K562 (cell line): ENCODE results near the gene NCL. TPM values are rescaled to one million over a fixed set of nuclear protein-coding genes. Genes with fewer than 3 reads are reported as not detected.
A peak's percentile ranks its signal among the peaks of the same experiment; 100 is the strongest.

Experiments used
- CBX1 ChIP-seq: sonication (generic); IDR thresholded peaks from 2 replicates; pipeline ENCODE4 v1.6.1; 2016; ENCODE audit warnings: antibody characterized with exemption, low read depth, mild to moderate bottlenecking
- RBM39 ChIP-seq: fragments of 200-400 bp; formaldehyde crosslinking; optimal IDR thresholded peaks from 2 replicates; pipeline ENCODE3; 2018; ENCODE audit warnings: low read depth, low read length
- SPI1 ChIP-seq: IDR thresholded peaks from 2 replicates; pipeline ENCODE4 v1.6.1; 2011; ENCODE audit warnings: low read depth, low read length, control low read depth, borderline replicate concordance
- TAF9B ChIP-seq: fragments of 450-650 bp; IDR thresholded peaks from 2 replicates; pipeline ENCODE4 v1.6.1; 2018; ENCODE audit warnings: mild to moderate bottlenecking; ENCODE audit not compliant: partially characterized antibody
- polyA plus RNA-seq, 8 experiments: library from polyadenylated mRNA; depleted of rRNA in 4 of 8; stranded (reverse) in 5 of 8; unstranded in 3 of 8; fragments of >200 nt; fragmentation: Nextera tagmentation in 2 of 8; fragmentation: Illumina TruSeq in 1 of 8; extraction: Ambion mirVana in 2 of 8; extraction: Trizol in 1 of 8; gene quantifications; 2 replicates each; pipeline versions ENCODE4 v1.2.1 to v1.2.3, GENCODE V29; 2011 to 2014; ENCODE audit warnings: inconsistent platforms in 1 of 8, missing spikeins in 1 of 8
- total RNA-seq, 7 experiments: library from RNA; depleted of rRNA in 6 of 7; stranded (reverse); fragments of >200 nt in 6 of 7; fragmentation: Illumina TruSeq in 2 of 7; extraction: Trizol in 2 of 7; gene quantifications; 2 replicates each; pipeline versions ENCODE4 v1.2.1 to v1.2.3, GENCODE V29; 2011 to 2021; ENCODE audit warnings: low replicate concordance in 1 of 7
- TF ChIP-seq, protein P1 (sequence below): fragments of 450-650 bp; IDR thresholded peaks from 2 replicates; pipeline ENCODE4 v1.6.1; 2016; ENCODE audit warnings: mild to moderate bottlenecking, moderate library complexity
- TF ChIP-seq, protein P2 (sequence below): sonication (generic); formaldehyde crosslinking; IDR thresholded peaks from 2 replicates; pipeline ENCODE4 v1.8.1; 2023; ENCODE audit warnings: mild to moderate bottlenecking, missing genetic modification reagents
- TF ChIP-seq, protein P3 (sequence below), 2 experiments: fragments of 200-800 bp in 1 of 2; sonication (Bioruptor generic) in 1 of 2; sonication (generic) in 1 of 2; formaldehyde crosslinking in 1 of 2; IDR thresholded peaks in 1 of 2; conservative IDR thresholded peaks in 1 of 2; 2 replicates each; pipeline versions ENCODE4 v1.5.0 to v1.6.1; 2016 to 2020; ENCODE audit warnings: missing compliant biosample characterization in 1 of 2, missing genetic modification characterization in 1 of 2, missing genetic modification reagents in 1 of 2

Gene NCL
- total and polyA plus RNA-seq, 9 of the 15 experiments (the other 6 are each of a cell fraction or from before 2014, with no cell fraction given) = 80.9 to 732 (median 361) TPM

DNA sequence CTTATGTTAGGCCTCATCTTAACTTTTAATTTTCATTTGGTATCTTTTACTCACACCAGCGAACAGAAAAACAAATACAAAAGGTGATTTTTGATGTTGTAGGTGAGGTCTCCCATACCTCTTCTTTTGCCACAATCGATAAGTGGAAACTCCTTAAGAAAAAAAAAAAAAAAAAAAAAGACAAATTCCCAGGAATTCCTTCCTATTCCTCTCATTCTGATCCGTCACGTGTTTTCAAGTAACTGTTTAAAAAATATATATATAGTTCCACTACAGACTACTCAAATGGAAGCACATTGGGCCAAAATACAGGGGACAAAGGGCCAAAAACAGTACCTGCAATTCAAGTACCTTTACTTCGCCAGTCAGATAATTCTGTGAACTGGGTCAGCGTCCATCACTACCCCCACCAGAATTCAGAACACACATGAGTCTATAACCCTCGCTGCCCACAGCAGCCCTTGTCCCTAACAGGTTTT, 49.5 kb upstream of the NCL start (continued):
- TF ChIP-seq, protein P1, sequence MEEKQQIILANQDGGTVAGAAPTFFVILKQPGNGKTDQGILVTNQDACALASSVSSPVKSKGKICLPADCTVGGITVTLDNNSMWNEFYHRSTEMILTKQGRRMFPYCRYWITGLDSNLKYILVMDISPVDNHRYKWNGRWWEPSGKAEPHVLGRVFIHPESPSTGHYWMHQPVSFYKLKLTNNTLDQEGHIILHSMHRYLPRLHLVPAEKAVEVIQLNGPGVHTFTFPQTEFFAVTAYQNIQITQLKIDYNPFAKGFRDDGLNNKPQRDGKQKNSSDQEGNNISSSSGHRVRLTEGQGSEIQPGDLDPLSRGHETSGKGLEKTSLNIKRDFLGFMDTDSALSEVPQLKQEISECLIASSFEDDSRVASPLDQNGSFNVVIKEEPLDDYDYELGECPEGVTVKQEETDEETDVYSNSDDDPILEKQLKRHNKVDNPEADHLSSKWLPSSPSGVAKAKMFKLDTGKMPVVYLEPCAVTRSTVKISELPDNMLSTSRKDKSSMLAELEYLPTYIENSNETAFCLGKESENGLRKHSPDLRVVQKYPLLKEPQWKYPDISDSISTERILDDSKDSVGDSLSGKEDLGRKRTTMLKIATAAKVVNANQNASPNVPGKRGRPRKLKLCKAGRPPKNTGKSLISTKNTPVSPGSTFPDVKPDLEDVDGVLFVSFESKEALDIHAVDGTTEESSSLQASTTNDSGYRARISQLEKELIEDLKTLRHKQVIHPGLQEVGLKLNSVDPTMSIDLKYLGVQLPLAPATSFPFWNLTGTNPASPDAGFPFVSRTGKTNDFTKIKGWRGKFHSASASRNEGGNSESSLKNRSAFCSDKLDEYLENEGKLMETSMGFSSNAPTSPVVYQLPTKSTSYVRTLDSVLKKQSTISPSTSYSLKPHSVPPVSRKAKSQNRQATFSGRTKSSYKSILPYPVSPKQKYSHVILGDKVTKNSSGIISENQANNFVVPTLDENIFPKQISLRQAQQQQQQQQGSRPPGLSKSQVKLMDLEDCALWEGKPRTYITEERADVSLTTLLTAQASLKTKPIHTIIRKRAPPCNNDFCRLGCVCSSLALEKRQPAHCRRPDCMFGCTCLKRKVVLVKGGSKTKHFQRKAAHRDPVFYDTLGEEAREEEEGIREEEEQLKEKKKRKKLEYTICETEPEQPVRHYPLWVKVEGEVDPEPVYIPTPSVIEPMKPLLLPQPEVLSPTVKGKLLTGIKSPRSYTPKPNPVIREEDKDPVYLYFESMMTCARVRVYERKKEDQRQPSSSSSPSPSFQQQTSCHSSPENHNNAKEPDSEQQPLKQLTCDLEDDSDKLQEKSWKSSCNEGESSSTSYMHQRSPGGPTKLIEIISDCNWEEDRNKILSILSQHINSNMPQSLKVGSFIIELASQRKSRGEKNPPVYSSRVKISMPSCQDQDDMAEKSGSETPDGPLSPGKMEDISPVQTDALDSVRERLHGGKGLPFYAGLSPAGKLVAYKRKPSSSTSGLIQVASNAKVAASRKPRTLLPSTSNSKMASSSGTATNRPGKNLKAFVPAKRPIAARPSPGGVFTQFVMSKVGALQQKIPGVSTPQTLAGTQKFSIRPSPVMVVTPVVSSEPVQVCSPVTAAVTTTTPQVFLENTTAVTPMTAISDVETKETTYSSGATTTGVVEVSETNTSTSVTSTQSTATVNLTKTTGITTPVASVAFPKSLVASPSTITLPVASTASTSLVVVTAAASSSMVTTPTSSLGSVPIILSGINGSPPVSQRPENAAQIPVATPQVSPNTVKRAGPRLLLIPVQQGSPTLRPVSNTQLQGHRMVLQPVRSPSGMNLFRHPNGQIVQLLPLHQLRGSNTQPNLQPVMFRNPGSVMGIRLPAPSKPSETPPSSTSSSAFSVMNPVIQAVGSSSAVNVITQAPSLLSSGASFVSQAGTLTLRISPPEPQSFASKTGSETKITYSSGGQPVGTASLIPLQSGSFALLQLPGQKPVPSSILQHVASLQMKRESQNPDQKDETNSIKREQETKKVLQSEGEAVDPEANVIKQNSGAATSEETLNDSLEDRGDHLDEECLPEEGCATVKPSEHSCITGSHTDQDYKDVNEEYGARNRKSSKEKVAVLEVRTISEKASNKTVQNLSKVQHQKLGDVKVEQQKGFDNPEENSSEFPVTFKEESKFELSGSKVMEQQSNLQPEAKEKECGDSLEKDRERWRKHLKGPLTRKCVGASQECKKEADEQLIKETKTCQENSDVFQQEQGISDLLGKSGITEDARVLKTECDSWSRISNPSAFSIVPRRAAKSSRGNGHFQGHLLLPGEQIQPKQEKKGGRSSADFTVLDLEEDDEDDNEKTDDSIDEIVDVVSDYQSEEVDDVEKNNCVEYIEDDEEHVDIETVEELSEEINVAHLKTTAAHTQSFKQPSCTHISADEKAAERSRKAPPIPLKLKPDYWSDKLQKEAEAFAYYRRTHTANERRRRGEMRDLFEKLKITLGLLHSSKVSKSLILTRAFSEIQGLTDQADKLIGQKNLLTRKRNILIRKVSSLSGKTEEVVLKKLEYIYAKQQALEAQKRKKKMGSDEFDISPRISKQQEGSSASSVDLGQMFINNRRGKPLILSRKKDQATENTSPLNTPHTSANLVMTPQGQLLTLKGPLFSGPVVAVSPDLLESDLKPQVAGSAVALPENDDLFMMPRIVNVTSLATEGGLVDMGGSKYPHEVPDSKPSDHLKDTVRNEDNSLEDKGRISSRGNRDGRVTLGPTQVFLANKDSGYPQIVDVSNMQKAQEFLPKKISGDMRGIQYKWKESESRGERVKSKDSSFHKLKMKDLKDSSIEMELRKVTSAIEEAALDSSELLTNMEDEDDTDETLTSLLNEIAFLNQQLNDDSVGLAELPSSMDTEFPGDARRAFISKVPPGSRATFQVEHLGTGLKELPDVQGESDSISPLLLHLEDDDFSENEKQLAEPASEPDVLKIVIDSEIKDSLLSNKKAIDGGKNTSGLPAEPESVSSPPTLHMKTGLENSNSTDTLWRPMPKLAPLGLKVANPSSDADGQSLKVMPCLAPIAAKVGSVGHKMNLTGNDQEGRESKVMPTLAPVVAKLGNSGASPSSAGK = no peak
- TF ChIP-seq RBM39 = no peak
- TF ChIP-seq TAF9B = no peak
- no peak for TF ChIP-seq CBX1
- TF ChIP-seq, protein P2, sequence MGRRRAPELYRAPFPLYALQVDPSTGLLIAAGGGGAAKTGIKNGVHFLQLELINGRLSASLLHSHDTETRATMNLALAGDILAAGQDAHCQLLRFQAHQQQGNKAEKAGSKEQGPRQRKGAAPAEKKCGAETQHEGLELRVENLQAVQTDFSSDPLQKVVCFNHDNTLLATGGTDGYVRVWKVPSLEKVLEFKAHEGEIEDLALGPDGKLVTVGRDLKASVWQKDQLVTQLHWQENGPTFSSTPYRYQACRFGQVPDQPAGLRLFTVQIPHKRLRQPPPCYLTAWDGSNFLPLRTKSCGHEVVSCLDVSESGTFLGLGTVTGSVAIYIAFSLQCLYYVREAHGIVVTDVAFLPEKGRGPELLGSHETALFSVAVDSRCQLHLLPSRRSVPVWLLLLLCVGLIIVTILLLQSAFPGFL (CRISPR knock-in tag) = no peak
- TF ChIP-seq SPI1 = no peak
- TF ChIP-seq, protein P3, sequence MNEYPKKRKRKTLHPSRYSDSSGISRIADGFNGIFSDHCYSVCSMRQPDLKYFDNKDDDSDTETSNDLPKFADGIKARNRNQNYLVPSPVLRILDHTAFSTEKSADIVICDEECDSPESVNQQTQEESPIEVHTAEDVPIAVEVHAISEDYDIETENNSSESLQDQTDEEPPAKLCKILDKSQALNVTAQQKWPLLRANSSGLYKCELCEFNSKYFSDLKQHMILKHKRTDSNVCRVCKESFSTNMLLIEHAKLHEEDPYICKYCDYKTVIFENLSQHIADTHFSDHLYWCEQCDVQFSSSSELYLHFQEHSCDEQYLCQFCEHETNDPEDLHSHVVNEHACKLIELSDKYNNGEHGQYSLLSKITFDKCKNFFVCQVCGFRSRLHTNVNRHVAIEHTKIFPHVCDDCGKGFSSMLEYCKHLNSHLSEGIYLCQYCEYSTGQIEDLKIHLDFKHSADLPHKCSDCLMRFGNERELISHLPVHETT (CRISPR knock-in tag; conservative IDR thresholded peaks at IDR 0.05 in 1 of 2, IDR thresholded peaks at IDR 0.05 in 1 of 2) = peak in 1 of 2 experiments; percentile 26; a peak in 1 of 4 replicates
